Epithelial cell of prostate (primary cell): ENCODE results near the gene CLCN2.
A peak's percentile ranks its signal among the peaks of the same experiment; 100 is the strongest.

Experiments
- DNase-seq: peaks from one replicate; pipeline ENCODE4 v3.0.0-alpha.2; 2011; ENCODE audit warnings: low read depth, low spot score
- H3K27ac ChIP-seq: fragments of 450-650 bp; 2 replicates; pipeline ENCODE4 v1.5.1; 2017; ENCODE audit warnings: mild to moderate bottlenecking

Gene CLCN2

DNA sequence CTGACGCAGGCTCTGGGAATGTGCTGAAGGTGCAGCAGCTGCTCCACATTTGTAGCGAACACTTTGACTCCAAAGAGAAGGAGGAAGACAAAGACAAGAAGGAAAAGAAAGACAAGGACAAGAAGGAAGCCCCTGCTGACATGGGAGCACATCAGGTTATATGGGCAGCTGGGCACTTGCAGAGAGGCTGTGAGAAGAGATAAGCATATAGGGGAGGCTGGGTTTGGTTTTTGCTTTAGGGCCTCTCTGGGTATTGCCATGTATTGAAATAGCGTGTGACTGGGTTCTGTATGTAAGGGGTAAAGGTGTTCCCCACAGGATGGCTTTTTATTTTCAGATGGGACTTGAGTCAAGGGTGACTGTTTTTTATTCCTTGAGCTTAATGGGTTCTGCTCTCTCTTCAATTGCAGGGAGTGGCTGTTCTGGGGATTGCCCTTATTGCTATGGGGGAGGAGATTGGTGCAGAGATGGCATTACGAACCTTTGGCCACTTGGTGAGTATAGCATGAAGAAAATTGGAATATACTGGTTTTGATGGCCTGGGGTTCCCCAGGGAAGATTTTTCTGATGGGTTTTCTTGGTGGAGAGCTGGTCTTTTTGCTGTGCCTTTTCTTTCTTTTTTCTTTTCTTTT is 54.9 kb downstream of the CLCN2 start:
- no peak overlapping the region for H3K27ac ChIP-seq
- DNase-seq = no peak

DNA sequence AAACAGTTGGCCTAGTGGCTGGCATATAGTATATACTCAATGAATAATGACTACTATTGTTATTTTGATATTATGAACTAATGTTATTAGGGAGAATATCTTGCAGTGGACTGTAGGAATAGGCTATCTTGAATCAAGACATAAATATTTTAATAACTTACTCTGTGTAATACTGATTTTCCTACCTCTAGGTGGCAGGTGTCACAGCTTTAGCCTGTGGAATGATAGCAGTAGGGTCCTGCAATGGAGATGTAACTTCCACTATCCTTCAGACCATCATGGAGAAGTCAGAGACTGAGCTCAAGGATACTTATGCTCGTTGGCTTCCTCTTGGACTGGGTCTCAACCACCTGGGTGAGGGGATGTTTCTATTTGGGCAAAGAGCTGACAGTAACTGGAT is 55.8 kb downstream of the CLCN2 start:
- DNase-seq = no peak
- no peak overlapping the region for H3K27ac ChIP-seq

- DNase-seq = no peak
- peak overlapping the region; percentile 95 for H3K27ac ChIP-seq
Observed at GRCh38 chr3:184300378-184300720, 61.1 kb downstream of the CLCN2 start.

DNA sequence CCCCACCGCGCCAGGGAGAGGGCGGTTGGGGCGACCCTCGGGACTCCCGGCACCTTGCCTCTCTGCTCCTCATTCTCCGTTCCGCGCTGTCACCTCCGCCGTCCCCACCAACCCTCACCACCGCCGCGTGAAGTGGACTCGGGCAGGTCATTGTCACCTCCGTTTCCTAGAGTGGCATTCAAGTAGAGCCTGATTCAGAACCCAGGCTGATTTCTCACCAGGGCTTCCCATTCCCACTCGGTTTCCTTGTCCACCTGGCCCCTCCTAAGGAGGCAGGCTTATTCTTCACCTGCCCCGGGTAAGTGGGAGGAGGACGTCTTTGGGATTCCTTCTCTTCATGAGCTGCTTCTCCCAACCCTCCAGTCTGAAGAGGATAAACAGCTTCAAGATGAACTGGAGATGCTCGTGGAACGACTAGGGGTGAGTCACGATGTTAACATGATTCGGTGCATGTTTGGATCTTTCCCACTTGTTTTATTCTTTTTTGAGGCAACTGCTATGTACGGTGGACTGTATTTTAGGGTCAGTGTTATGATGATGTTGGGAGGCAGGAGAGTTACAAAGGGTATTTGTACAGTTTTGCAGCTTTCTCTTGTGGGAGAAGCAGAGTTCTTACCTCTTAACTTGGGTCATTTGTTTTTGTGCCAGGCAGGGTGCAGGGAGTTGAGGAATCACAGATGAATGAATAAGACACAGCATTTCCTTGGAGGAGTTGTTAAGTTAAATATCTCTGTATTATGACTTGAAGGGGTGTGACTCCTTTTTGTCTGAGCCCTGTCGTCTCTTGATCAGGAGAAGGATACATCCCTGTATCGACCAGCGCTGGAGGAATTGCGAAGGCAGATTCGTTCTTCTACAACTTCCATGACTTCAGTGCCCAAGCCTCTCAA is 61.7 kb downstream of the CLCN2 start:
- no peak for DNase-seq
- peak overlapping the region; percentile 95 for H3K27ac ChIP-seq

DNA sequence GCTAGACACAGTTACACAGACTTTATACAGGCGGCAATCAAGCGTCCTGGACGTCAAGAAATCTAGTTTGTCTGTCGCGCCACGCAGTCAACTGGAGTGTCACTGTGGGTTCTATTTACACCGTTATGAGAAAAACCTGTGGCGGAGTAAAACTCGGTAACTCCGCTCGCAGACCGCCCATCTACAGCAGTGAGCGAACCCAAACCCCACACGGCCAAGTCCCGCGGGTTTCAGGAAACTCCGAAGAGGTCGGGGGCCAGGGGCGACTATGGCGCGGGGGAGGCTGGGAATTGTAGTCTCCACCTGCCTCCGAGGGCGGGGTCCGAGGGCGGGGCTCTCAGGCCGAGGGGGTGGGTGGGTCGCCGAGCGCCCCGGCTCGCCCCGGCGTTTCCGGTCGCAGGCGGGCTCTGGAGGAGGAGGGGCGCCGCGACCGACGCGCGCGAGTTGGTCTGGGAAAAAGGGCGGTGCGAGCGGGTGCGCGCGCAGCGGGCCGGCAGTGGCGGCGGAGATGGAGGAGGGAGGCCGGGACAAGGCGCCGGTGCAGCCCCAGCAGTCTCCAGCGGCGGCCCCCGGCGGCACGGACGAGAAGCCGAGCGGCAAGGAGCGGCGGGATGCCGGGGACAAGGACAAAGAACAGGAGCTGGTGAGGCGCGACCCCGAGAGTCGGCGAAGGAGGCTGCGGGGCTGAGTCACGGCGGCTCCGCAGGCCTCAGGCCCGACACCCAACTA is 62.5 kb downstream of the CLCN2 start, which contains the start of gene PSMD2:
Gene PSMD2 (plus strand): TSS at position 483 of the 729 bp plus-strand sequence. CDS start 26 bp downstream, at position 509.
- peak; percentile 70 for DNase-seq
- peak within 1 kb of the TSS; percentile 95 for H3K27ac ChIP-seq

- no peak for DNase-seq
- H3K27ac ChIP-seq = no peak overlapping the region
Observed at GRCh38 chr3:184296616-184297015, 64.8 kb downstream of the CLCN2 start.
